Tracheal epithelial cell (primary cell): Measurements from ENCODE around the gene GBE1. TPM values are rescaled to one million over a fixed set of nuclear protein-coding genes. Genes with fewer than 3 reads are reported as not detected.

Experiments used
- total RNA-seq: library from RNA; depleted of rRNA; stranded (reverse); fragments of >200 nt; gene quantifications from 2 replicates; pipeline ENCODE4 v1.2.1, GENCODE V29; 2014

The GBE1 gene
- total RNA-seq: 41.7 and 45.2 TPM in 2 replicates

GRCh38 chr3:81760924-81761903, at the start of gene GBE1:
Gene GBE1, minus strand, starts transcription at chr3:81761645. Its CDS starts 128 bp downstream, at chr3:81761517.

